ENCODE results near the gene LDB3. TPM values are rescaled to one million over a fixed set of nuclear protein-coding genes. Genes with fewer than 3 reads are reported as not detected.
A peak's percentile ranks its signal among the peaks of the same experiment; 100 is the strongest.

The LDB3 gene
- total and polyA plus RNA-seq, 2 donors (not counting 1 experiment from before 2014, with no cell fraction given) = under 0.01 to 0.20 TPM

DNA sequence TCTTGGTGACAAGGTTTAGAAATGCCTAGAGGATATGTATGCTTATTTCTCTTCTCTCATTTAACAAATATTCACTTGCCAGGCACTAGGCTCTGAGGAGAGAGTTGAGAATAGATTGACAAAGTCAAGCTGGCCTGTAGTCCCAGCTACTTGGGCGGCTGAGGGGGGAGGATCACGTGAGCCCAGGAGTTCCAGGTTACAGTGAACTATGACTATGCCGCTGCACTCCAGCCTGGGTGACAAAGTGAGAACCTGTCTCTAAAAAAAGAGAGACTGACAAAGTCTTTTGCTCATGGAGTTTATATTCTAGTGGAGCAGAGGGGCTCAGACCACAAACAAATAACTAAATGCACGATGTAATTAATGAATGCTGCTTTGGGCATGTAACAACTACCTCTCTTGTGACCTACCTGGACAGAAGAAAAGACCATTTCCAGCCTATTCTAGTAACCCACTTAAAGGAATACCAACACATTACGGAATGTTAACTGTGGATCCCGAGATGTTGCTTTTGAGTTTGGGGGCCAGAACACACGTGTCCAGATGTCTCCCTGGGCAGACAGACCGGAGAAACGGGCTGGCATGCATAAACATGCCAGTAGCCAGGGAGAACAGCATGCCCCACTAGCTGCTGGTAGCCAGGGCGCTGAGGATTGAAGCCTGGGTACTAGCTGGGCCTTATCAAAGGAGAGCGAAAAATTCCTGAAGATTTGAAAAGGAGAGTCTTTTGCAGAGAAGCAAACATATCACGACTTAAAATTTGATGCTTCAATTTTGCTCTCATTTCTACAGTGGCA, 85.5 kb downstream of the LDB3 start:
- Histone ChIP-seq H3K9me3 (ENCODE audit: control insufficient read depth, insufficient read depth, low read depth, low read length) (no peaks in the 10 kb centered on the region), H3K4me3 (replicated peaks in 1 of 4; ENCODE audit: control extremely low read depth in 1 of 4, insufficient read depth in 1 of 4, low read depth in 3 of 4, low read length in 4 of 4) (no peak overlapping the region), H3K4me2 (ENCODE audit: extremely low read depth, insufficient read depth, low read length) (no peak overlapping the region), H3K36me3 (ENCODE audit: control insufficient read depth, insufficient read depth, low read length) (no peaks in the 10 kb centered on the region), H2AFZ (ENCODE audit: low read length) (no peak overlapping the region), H3K27me3 (ENCODE audit: control insufficient read depth, insufficient read depth, low read length) (no peaks in the 10 kb centered on the region), H4K20me1 (ENCODE audit: control insufficient read depth, extremely low read depth, insufficient read depth, low read length) (no peaks in the 10 kb centered on the region), H3K79me2 (ENCODE audit: control insufficient read depth, insufficient read depth, low read length) (peaks cover 24% of the 10 kb centered on the region), H3K9ac (ENCODE audit: insufficient read depth, low read length) (no peak overlapping the region), H3K27ac (ENCODE audit: insufficient read depth, low read length) (no peak overlapping the region), H3K4me1 (ENCODE audit: control insufficient read depth, extremely low read depth, insufficient read depth, low read length) (no peaks in the 10 kb centered on the region)
- TF ChIP-seq CTCF (conservative IDR thresholded peaks at IDR 0.05 in 1 of 2, IDR thresholded peaks at IDR 0.05 in 1 of 2; ENCODE audit: low read depth in 1 of 2, low read length in 2 of 2) (no peak), EZH2 (IDR thresholded peaks at IDR 0.05; ENCODE audit: low read length, missing control alignments) (no peak)
- no peak for DNase-seq (ENCODE audit: low read depth in 2 of 2)

- TF ChIP-seq EZH2 (IDR thresholded peaks at IDR 0.05; ENCODE audit: low read length, missing control alignments) (no peak), CTCF (conservative IDR thresholded peaks at IDR 0.05 in 1 of 2, IDR thresholded peaks at IDR 0.05 in 1 of 2; ENCODE audit: low read depth in 1 of 2, low read length in 2 of 2) (no peak)
Observed at GRCh38 chr10:86755454-86755739, 87.1 kb downstream of the LDB3 start.

DNA sequence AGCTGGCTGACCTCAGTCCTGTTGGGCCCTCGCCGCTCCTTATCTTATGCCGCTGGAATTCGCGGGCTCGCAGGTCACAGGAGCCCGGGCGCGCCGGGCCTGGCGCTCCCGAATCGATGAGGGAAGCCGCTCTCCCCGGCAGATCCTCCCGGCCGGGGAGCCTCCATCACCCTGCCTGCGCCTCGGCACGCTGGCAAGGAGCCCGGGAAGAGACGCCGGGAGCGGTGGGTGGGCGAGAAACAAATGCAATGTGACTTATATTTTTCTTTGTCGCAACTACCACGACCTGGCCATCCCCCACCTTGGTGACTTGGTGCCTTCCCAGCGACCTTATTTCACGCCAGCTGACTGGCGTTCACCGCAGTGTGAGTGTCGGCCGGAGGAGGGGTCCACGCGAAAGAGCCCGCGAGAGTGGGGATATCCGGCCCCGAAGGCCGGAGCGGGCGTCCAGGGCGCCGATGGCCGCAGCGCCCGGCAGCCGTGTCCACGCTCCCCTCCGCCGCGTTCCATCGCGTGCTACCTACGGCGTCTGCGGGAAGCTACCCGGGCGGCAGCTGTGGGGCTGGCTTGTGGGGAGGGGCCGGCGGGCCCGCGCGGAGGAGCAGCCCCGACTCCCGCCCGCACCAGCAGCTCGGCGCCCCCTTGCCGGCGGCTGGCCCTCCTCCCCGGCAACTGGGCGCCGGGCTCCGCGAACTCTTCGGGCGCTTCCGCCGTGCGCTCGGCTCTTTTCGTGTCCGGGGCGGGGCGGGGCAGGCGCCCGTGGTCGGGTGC, 87.6 kb downstream of the LDB3 start:
- H4K20me1 ChIP-seq (ENCODE audit: control insufficient read depth, extremely low read depth, insufficient read depth, low read length) = no peaks in the 10 kb centered on the region
- H3K9ac ChIP-seq (ENCODE audit: insufficient read depth, low read length) = peak overlapping the region; percentile 85
- peak; percentile 81 to 86 for DNase-seq (ENCODE audit: low read depth in 2 of 2)
- peaks cover 42% of the 10 kb centered on the region for H3K79me2 ChIP-seq (ENCODE audit: control insufficient read depth, insufficient read depth, low read length)
- no peaks in the 10 kb centered on the region for H3K4me1 ChIP-seq (ENCODE audit: control insufficient read depth, extremely low read depth, insufficient read depth, low read length)
- H3K36me3 ChIP-seq (ENCODE audit: control insufficient read depth, insufficient read depth, low read length) = no peaks in the 10 kb centered on the region
- H2AFZ ChIP-seq (ENCODE audit: low read length) = peak overlapping the region; percentile 64
- H3K9me3 ChIP-seq (ENCODE audit: control insufficient read depth, insufficient read depth, low read depth, low read length) = no peaks in the 10 kb centered on the region
- H3K27me3 ChIP-seq (ENCODE audit: control insufficient read depth, insufficient read depth, low read length) = no peaks in the 10 kb centered on the region
- H3K4me2 ChIP-seq (ENCODE audit: extremely low read depth, insufficient read depth, low read length) = peak overlapping the region; percentile 96
- H3K4me3 ChIP-seq (replicated peaks in 1 of 4; ENCODE audit: control extremely low read depth in 1 of 4, insufficient read depth in 1 of 4, low read depth in 3 of 4, low read length in 4 of 4) = peak overlapping the region; percentile 34 to 88 (median 63)
- TF ChIP-seq EZH2 (IDR thresholded peaks at IDR 0.05; ENCODE audit: low read length, missing control alignments) (no peak), CTCF (conservative IDR thresholded peaks at IDR 0.05 in 1 of 2, IDR thresholded peaks at IDR 0.05 in 1 of 2; ENCODE audit: low read depth in 1 of 2, low read length in 2 of 2) (no peak)
- H3K27ac ChIP-seq (ENCODE audit: insufficient read depth, low read length) = peak overlapping the region; percentile 94

More at GRCh38 chr10:86755454-86755739, 87.1 kb downstream of the LDB3 start:
- no peaks in the 10 kb centered on the region for H3K36me3 ChIP-seq (ENCODE audit: control insufficient read depth, insufficient read depth, low read length)
- peak overlapping the region; percentile 64 for H2AFZ ChIP-seq (ENCODE audit: low read length)
- H4K20me1 ChIP-seq (ENCODE audit: control insufficient read depth, extremely low read depth, insufficient read depth, low read length) = no peaks in the 10 kb centered on the region
- peak overlapping the region; percentile 34 to 88 (median 63) for H3K4me3 ChIP-seq (replicated peaks in 1 of 4; ENCODE audit: control extremely low read depth in 1 of 4, insufficient read depth in 1 of 4, low read depth in 3 of 4, low read length in 4 of 4)
- peak overlapping the region; percentile 85 for H3K9ac ChIP-seq (ENCODE audit: insufficient read depth, low read length)
- H3K9me3 ChIP-seq (ENCODE audit: control insufficient read depth, insufficient read depth, low read depth, low read length) = no peaks in the 10 kb centered on the region
- no peak for DNase-seq (ENCODE audit: low read depth in 2 of 2)
- peak overlapping the region; percentile 94 for H3K27ac ChIP-seq (ENCODE audit: insufficient read depth, low read length)
- no peaks in the 10 kb centered on the region for H3K27me3 ChIP-seq (ENCODE audit: control insufficient read depth, insufficient read depth, low read length)
- no peaks in the 10 kb centered on the region for H3K4me1 ChIP-seq (ENCODE audit: control insufficient read depth, extremely low read depth, insufficient read depth, low read length)
- peak overlapping the region; percentile 96 for H3K4me2 ChIP-seq (ENCODE audit: extremely low read depth, insufficient read depth, low read length)
- H3K79me2 ChIP-seq (ENCODE audit: control insufficient read depth, insufficient read depth, low read length) = peaks cover 36% of the 10 kb centered on the region

Data from fibroblast of lung (primary cell).